Endothelial cell of umbilical vein (primary cell): Measurements from ENCODE around the gene CRTC1. TPM values are rescaled to one million over a fixed set of nuclear protein-coding genes. Genes with fewer than 3 reads are reported as not detected.

Source experiments
- BruUV-seq: library from RNA; stranded (reverse); fragments of 400-500 nt; replicated peaks from 2 replicates; lab custom pipeline; 2021; lab: Mats Ljungman, UMichigan
- CTCF ChIA-PET: fragments of 300-600, 350-600 bp; sonication (Branson Sonifier 250); formaldehyde crosslinking; loops from one replicate; lab custom pipeline; 2021; ENCODE audit warnings: antibody characterized with exemption, inconsistent platforms; lab: Charles Lee
- POLR2A ChIA-PET: fragments of 300-600, 350-600 bp; sonication (Branson Sonifier 250); formaldehyde crosslinking; loops from one replicate; lab custom pipeline; 2021; ENCODE audit warnings: antibody characterized with exemption, inconsistent platforms; lab: Charles Lee
- DNase-seq: peaks from one replicate; pipeline ENCODE4 v3.0.0-alpha.2; 2011; ENCODE audit warnings: low read depth, low spot score
- FAIRE-seq: peaks from 2 replicates; lab custom pipeline; 2011; peaks lifted over from hg19 to GRCh38; lab: Jason Lieb, UNC
- H2AFZ ChIP-seq: 2 replicates; pipeline ENCODE4 v1.6.0; 2012; ENCODE audit warnings: low read depth, low read length, control low read depth, inconsistent platforms
- H3K27ac ChIP-seq: 2 replicates; pipeline ENCODE4 v1.5.1; 2011; ENCODE audit warnings: low read depth, mild to moderate bottlenecking, control low read depth, low read length, moderate library complexity; ENCODE audit not compliant: insufficient read depth
- H3K27me3 ChIP-seq, 2 experiments: 2 replicates each; pipeline versions ENCODE4 v1.6.0 to v1.6.1; 2011; ENCODE audit warnings: low read length in 2 of 2, mixed read lengths in 1 of 2; ENCODE audit not compliant: control insufficient read depth in 2 of 2, insufficient read depth in 2 of 2
- H3K36me3 ChIP-seq, 2 experiments: 2 replicates in 1 of 2; 3 replicates in 1 of 2; pipeline ENCODE4 v1.5.1; 2011; ENCODE audit warnings: low read length in 2 of 2, mild to moderate bottlenecking in 1 of 2, moderate library complexity in 1 of 2; ENCODE audit not compliant: control insufficient read depth in 2 of 2, insufficient read depth in 2 of 2; ENCODE audit errors: extremely low read depth in 1 of 2
- H3K4me1 ChIP-seq: 3 replicates; pipeline ENCODE4 v1.5.1; 2011; ENCODE audit warnings: mild to moderate bottlenecking, low read length; ENCODE audit not compliant: control insufficient read depth, insufficient read depth; ENCODE audit errors: extremely low read depth
- H3K4me2 ChIP-seq: 2 replicates; pipeline ENCODE4 v1.6.1; 2011; ENCODE audit warnings: low read length, control low read depth, mixed read lengths; ENCODE audit not compliant: insufficient read depth
- H3K4me3 ChIP-seq, 3 experiments: fragments of 200-600 bp in 1 of 3; sonication (generic), shearing (Covaris generic) in 1 of 3; replicated peaks in 1 of 3; 2 replicates each; pipeline ENCODE4 v1.5.1; 2011 to 2016; ENCODE audit warnings: control low read depth in 3 of 3, low read length in 3 of 3, mild to moderate bottlenecking in 2 of 3, inconsistent platforms in 1 of 3, low read depth in 1 of 3, moderate library complexity in 1 of 3; ENCODE audit not compliant: insufficient read depth in 1 of 3
- H3K79me2 ChIP-seq: 2 replicates; pipeline ENCODE4 v1.6.0; 2012; ENCODE audit warnings: low read length, inconsistent platforms; ENCODE audit not compliant: control insufficient read depth, insufficient read depth
- H3K9ac ChIP-seq: replicated peaks from 2 replicates; pipeline ENCODE3; 2011; ENCODE audit warnings: low read length, control low read depth; ENCODE audit not compliant: insufficient read depth; ENCODE audit errors: extremely low read depth
- H3K9me1 ChIP-seq: replicated peaks from 3 replicates; pipeline ENCODE4 v1.6.0; 2011; ENCODE audit warnings: mild to moderate bottlenecking, low read length; ENCODE audit not compliant: control insufficient read depth, insufficient read depth; ENCODE audit errors: extremely low read depth
- H3K9me3 ChIP-seq: replicated peaks from 2 replicates; pipeline ENCODE4 v1.5.1; 2012; ENCODE audit warnings: low read length, inconsistent platforms; ENCODE audit not compliant: control insufficient read depth, insufficient read depth
- H4K20me1 ChIP-seq: replicated peaks from 2 replicates; pipeline ENCODE3; 2011; ENCODE audit warnings: mild to moderate bottlenecking, low read length; ENCODE audit not compliant: control insufficient read depth, insufficient read depth; ENCODE audit errors: extremely low read depth
- CTCF ChIP-seq, 2 donors: IDR thresholded peaks; 1 replicate in 1 of 2; 2 replicates in 1 of 2; pipeline ENCODE4 v1.5.1; 2011; ENCODE audit warnings: low read length in 2 of 2, mild to moderate bottlenecking in 2 of 2, moderate library complexity in 2 of 2, control low read depth in 1 of 2, inconsistent platforms in 1 of 2, low read depth in 1 of 2; ENCODE audit not compliant: insufficient read depth in 1 of 2; ENCODE audit errors: extremely low read depth in 1 of 2
- EZH2 ChIP-seq: IDR thresholded peaks from 2 replicates; pipeline ENCODE4 v1.6.1; 2012; ENCODE audit warnings: borderline replicate concordance, low read depth, mild to moderate bottlenecking, moderate library complexity, low read length, inconsistent platforms; ENCODE audit not compliant: severe bottlenecking
- FOS ChIP-seq: IDR thresholded peaks from 2 replicates; pipeline ENCODE4 v1.6.1; 2011; ENCODE audit warnings: mild to moderate bottlenecking, low read length, moderate library complexity, borderline replicate concordance; ENCODE audit not compliant: insufficient read depth
- GATA2 ChIP-seq: IDR thresholded peaks from 2 replicates; pipeline ENCODE4 v1.7.0; 2011; ENCODE audit warnings: low read depth, mild to moderate bottlenecking, moderate library complexity, mixed read lengths, low read length; ENCODE audit not compliant: insufficient read length, insufficient read depth
- MYC ChIP-seq: IDR thresholded peaks from one replicate; pipeline ENCODE4 v1.6.1; 2011; ENCODE audit warnings: mild to moderate bottlenecking, low read depth, low read length
- POLR2A ChIP-seq: IDR thresholded peaks from 2 replicates; pipeline ENCODE4 v1.6.1; 2012; ENCODE audit warnings: low read depth, mild to moderate bottlenecking, control low read depth, low read length
- POLR2AphosphoS5 ChIP-seq: IDR thresholded peaks from 2 replicates; pipeline ENCODE4 v1.6.1; 2012; ENCODE audit warnings: low read depth, mild to moderate bottlenecking, control low read depth, low read length, moderate library complexity; ENCODE audit not compliant: insufficient read depth
- dilution Hi-C: fragments of 300-500 bp; cut with MboI; formaldehyde crosslinking; loops from one replicate; pipeline ENCODE4 v1.15.0; 2019; ENCODE audit warnings: low sequenced_read_pairs; ENCODE audit not compliant: extremely low pct_ligation_motif_present
- intact Hi-C: fragments of 100-400 bp; cut with micrococcal nuclease; formaldehyde crosslinking; loops from one replicate; pipeline ENCODE4 v1.10.0; 2022
- polyA plus RNA-seq, 4 experiments: library from polyadenylated mRNA; depleted of rRNA in 3 of 4; stranded (reverse) in 3 of 4; unstranded in 1 of 4; fragments of >200 nt; gene quantifications; 2 replicates each; pipeline versions ENCODE4 v1.2.1 to v1.2.3, GENCODE V29; 2011 to 2012; ENCODE audit warnings: missing spikeins in 1 of 4
- total RNA-seq: library from RNA; stranded (reverse); gene quantifications from 2 replicates; pipeline ENCODE4 v1.2.3, GENCODE V29; 2021
- TF ChIP-seq, protein P1 (sequence below): IDR thresholded peaks from 2 replicates; pipeline ENCODE4 v1.6.1; 2011; ENCODE audit not compliant: insufficient read depth, insufficient read length

Gene CRTC1
- total and polyA plus RNA-seq, 2 donors (not counting 3 experiments of a cell fraction or from before 2014, with no cell fraction given): 4.2 to 11.4 TPM

DNA sequence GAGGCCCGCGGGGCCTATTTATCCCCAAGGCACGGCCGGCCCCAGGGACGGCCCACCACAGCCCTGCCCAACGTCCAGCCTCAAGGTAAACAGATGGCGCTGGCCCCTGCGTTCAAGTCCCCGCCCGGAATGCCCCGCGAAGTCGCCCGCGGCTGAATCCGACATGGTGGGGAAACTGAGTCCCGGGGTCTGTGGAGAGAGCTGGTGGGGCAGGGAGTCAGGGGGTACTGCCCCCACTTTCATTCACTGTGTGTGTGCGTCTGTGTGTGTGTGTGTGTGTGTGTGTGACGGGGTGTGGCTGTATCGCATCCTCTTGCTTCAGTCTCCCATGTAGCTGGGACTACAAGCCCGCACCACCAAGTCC, 107.8 kb downstream of the CRTC1 start:
- H3K9ac ChIP-seq: no peak overlapping the region

More for the DNA sequence above, 107.8 kb downstream of the CRTC1 start:
- Histone ChIP-seq H3K9me3 (no peaks in the 10 kb centered on the region), H2AFZ (no peak overlapping the region), H3K4me1 (no peaks in the 10 kb centered on the region), H3K79me2 (no peaks in the 10 kb centered on the region), H3K4me3 (no peak overlapping the region), H3K27me3 (peaks cover 45 to 55% of the 10 kb centered on the region in 2 experiments), H3K9me1 (no peaks in the 10 kb centered on the region), H4K20me1 (no peaks in the 10 kb centered on the region), H3K4me2 (no peak overlapping the region), H3K27ac (no peak overlapping the region), H3K36me3 (no peaks in the 10 kb centered on the region)
- no peak for FAIRE-seq
- dilution Hi-C loops: no loop called here
- ChIA-PET POLR2A (no interaction called here), CTCF (interaction anchor here (0.9 kb wide), 1 partner anchor 197 kb away, joined by 3 read pairs; no protein-coding TSS in a partner anchor)
- TF ChIP-seq POLR2A (no peak), POLR2AphosphoS5 (no peak), EZH2 (no peak), GATA2 (no peak), CTCF (IDR thresholded peaks at IDR 0.05; ENCODE audit: extremely low read depth in 1 of 2, insufficient read depth in 1 of 2, low read depth in 1 of 2, low read length in 2 of 2) (no peak), FOS (no peak), MYC (no peak)
- TF ChIP-seq, protein P1, sequence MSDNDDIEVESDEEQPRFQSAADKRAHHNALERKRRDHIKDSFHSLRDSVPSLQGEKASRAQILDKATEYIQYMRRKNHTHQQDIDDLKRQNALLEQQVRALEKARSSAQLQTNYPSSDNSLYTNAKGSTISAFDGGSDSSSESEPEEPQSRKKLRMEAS: no peak
- intact Hi-C loops: no loop called here
- DNase-seq: no peak
- BruUV-seq: no TSS peak
